Naive thymus-derived CD4-positive, alpha-beta T cell (primary cell): ENCODE results near the gene N4BP2L1. TPM values are rescaled to one million over a fixed set of nuclear protein-coding genes. Genes with fewer than 3 reads are reported as not detected.

ENCODE experiments used
- ATAC-seq: fragments of 150-1000 bp; cut with Tn5 transposase; 2 replicates; pipeline ENCODE4 v1.10.0; 2021; ENCODE audit warnings: mild to moderate bottlenecking, moderate library complexity
- CTCF ChIA-PET: fragments of 350-600 bp; sonication (Branson Sonifier 250); formaldehyde crosslinking; loops from one replicate; lab custom pipeline; 2021; ENCODE audit warnings: antibody characterized with exemption; lab: Charles Lee
- POLR2A ChIA-PET: fragments of 350-600 bp; sonication (Branson Sonifier 250); formaldehyde crosslinking; loops from one replicate; lab custom pipeline; 2021; ENCODE audit warnings: antibody characterized with exemption, inconsistent platforms; lab: Charles Lee
- DNase-seq, 9 donors: peaks; one replicate each; pipeline versions ENCODE4 v3.0.0 to v3.0.0-alpha.2; 2020 to 2022; ENCODE audit warnings: mixed read lengths in 1 of 9
- H3K27ac ChIP-seq: one replicate; pipeline ENCODE4 v1.7.0; 2013; ENCODE audit warnings: mild to moderate bottlenecking, low read depth, low read length, moderate library complexity
- H3K27me3 ChIP-seq, 2 donors: one replicate each; pipeline ENCODE4 v1.7.0; 2013; ENCODE audit warnings: low read length in 2 of 2, mild to moderate bottlenecking in 2 of 2, moderate library complexity in 2 of 2; ENCODE audit not compliant: control insufficient read depth in 2 of 2, insufficient read depth in 2 of 2
- H3K36me3 ChIP-seq, 3 experiments: 1 replicate in 2 of 3; 2 replicates in 1 of 3; pipeline ENCODE4 v1.7.0; 2013; ENCODE audit warnings: low read length in 3 of 3, mild to moderate bottlenecking in 3 of 3, moderate library complexity in 1 of 3; ENCODE audit not compliant: insufficient read depth in 3 of 3, control insufficient read depth in 2 of 3
- H3K4me1 ChIP-seq, 2 donors: one replicate each; pipeline ENCODE4 v1.7.0; 2013; ENCODE audit warnings: low read length in 2 of 2, mild to moderate bottlenecking in 2 of 2, moderate library complexity in 1 of 2; ENCODE audit not compliant: control insufficient read depth in 2 of 2, insufficient read depth in 2 of 2
- H3K4me3 ChIP-seq: 2 replicates; pipeline ENCODE4 v1.7.0; 2013; ENCODE audit warnings: mild to moderate bottlenecking, low read length
- H3K9me3 ChIP-seq, 3 experiments: 1 replicate in 2 of 3; 2 replicates in 1 of 3; pipeline ENCODE4 v1.7.0; 2013; ENCODE audit warnings: low read length in 3 of 3; ENCODE audit not compliant: control insufficient read depth in 2 of 3
- H3K27ac Mint-ChIP-seq, 9 donors: one replicate each; pipeline ENCODE4 v1.8.0; 2020 to 2022; ENCODE audit warnings: mixed read lengths in 9 of 9, mild to moderate bottlenecking in 8 of 9, moderate library complexity in 5 of 9, inconsistent platforms in 2 of 9
- H3K27me3 Mint-ChIP-seq, 5 donors: one replicate each; pipeline ENCODE4 v1.8.0; 2021 to 2022; ENCODE audit warnings: mixed read lengths in 5 of 5, mild to moderate bottlenecking in 1 of 5
- H3K36me3 Mint-ChIP-seq, 5 donors: one replicate each; pipeline ENCODE4 v1.8.0; 2020 to 2022; ENCODE audit warnings: mixed read lengths in 5 of 5, mild to moderate bottlenecking in 3 of 5, inconsistent platforms in 1 of 5
- H3K4me1 Mint-ChIP-seq, 7 donors: one replicate each; pipeline ENCODE4 v1.8.0; 2020 to 2022; ENCODE audit warnings: mixed read lengths in 7 of 7, mild to moderate bottlenecking in 3 of 7, inconsistent platforms in 1 of 7
- H3K4me3 Mint-ChIP-seq, 10 donors: one replicate each; pipeline ENCODE4 v1.8.0; 2020 to 2022; ENCODE audit warnings: mild to moderate bottlenecking in 10 of 10, mixed read lengths in 10 of 10, moderate library complexity in 6 of 10, inconsistent platforms in 2 of 10
- H3K9me3 Mint-ChIP-seq, 11 donors: one replicate each; pipeline ENCODE4 v1.8.0; 2020 to 2022; ENCODE audit warnings: mixed read lengths in 11 of 11, mild to moderate bottlenecking in 4 of 11, inconsistent platforms in 1 of 11, moderate library complexity in 1 of 11
- intact Hi-C, 2 donors: fragments of 100-400 bp; cut with micrococcal nuclease; formaldehyde crosslinking; loops; one replicate each; pipeline ENCODE4 v1.15.1; 2023
- polyA plus RNA-seq, 2 donors: library from polyadenylated mRNA; unstranded; fragments of 300-500 nt; fragmentation: Illumina TruSeq; gene quantifications; one replicate each; pipeline ENCODE4 v1.2.3, GENCODE V29; 2021
- total RNA-seq, 6 experiments: library from RNA in 5 of 6; stranded (reverse) in 5 of 6; gene quantifications; 1 replicate in 5 of 6; 2 replicates in 1 of 6; pipeline ENCODE4 v1.2.3 and lab custom pipeline; 2021 to 2026

Gene N4BP2L1
- total RNA-seq, result 10 to 100 TPM; 30.4 to 58.0 (median 47.1) TPM
- 10 to 100 TPM; 48.3 to 68.8 TPM for polyA plus RNA-seq
- total RNA-seq (lab: John Stamatoyannopoulos, UW), result 26.4 reads per million, percentile 57 among the genes with 10 or more reads in this experiment

DNA sequence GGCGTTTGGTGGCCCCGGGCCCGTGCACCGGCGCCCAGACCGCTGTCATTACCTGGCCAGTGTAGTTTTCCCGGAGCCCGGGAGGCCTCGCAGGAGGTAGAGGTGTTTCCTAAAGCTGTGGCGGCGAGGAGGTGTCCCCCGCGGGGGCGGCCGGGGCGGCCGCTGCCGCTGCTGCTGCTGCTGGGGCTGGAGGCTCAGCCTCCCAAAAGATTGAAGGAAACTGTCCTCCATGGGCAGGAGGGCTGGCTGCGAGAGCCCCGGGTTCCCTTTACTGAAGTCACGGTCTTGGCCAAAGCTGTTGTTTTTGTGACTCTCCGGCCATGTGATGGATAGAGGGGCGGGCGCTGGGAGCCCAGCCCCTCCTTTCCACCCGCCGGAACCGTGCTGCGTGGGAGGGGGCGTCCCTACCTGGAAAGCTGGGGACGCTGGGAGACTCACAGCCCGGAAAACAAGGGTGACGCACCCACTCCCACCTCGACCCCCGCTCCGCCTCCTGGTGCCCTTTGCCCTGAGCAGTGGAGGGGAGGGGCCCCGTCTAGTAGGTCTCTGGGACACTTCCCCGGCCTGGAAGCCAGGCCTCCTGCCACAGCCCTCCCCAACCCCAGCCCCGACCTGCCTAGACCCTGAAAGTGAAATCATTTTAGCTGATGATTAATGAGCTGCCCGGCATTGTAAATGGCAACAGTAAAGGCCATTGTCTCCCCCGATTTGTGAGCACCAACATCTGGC, at the start of gene N4BP2L1:
N4BP2L1 (minus strand) TSS at position 279 of the 729 bp plus-strand sequence; CDS start at position 231, 48 bp downstream.
- intact Hi-C loops, result loop anchor here (1.0 to 10.0 kb wide), 12 partner anchors 15 to 1389 kb away; partner anchors contain the start of genes FRY (in 2 of the 2), N4BP2L2 (in 1 of the 2), PDS5B (in 1 of the 2) and RFC3 (in 1 of the 2)

DNA sequence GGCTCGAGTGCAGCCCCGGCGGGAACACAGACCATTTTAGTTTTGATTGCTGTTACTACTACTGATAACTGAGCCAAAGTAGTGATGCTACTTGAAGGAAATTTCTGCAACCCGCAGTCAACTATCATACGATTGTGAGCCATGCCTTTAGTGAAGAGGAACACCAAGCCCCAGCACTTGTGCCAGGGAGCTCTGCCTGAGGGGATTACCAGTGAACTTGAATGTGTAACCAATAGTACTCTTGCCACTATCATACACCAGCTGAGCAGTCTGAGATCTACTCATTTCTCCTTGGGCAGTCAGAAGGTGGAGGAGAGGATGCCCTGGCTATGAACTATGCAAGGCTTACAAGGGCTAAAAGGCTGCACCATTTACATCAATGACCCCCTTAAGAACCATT, 49.0 kb upstream of the N4BP2L1 start:
- H3K4me1 Mint-ChIP-seq, result peaks cover 0 to 8% (median 0%) of the 10 kb centered on the region in 7 donors
- intact Hi-C loops, result no loop called here
- ATAC-seq (no peak), DNase-seq (no peak)
- ChIA-PET CTCF (no interaction called here), POLR2A (no interaction called here)
- H3K9me3 ChIP-seq, result no peaks in the 10 kb centered on the region
- H3K36me3 ChIP-seq, result no peaks in the 10 kb centered on the region
- no peak overlapping the region for H3K27ac Mint-ChIP-seq
- H3K27me3 Mint-ChIP-seq, result peaks cover 0 to 4% (median 0%) of the 10 kb centered on the region in 5 donors
- no peaks in the 10 kb centered on the region for H3K4me1 ChIP-seq
- no peak overlapping the region for H3K4me3 Mint-ChIP-seq
- no peak overlapping the region for H3K27ac ChIP-seq
- H3K27me3 ChIP-seq, result no peaks in the 10 kb centered on the region
- H3K9me3 Mint-ChIP-seq, result peaks cover 0 to 2% (median 0%) of the 10 kb centered on the region in 11 donors
- H3K4me3 ChIP-seq, result no peak overlapping the region
- H3K36me3 Mint-ChIP-seq, result peaks cover 4 to 32% (median 20%) of the 10 kb centered on the region in 5 donors

More for the DNA sequence above, at the start of gene N4BP2L1:
- peak within 1 kb of the TSS; percentile 90 to 100 (median 94) for H3K4me3 Mint-ChIP-seq
- peaks cover 0 to 11% (median 0%) of the 10 kb centered on the region in 3 experiments for H3K36me3 ChIP-seq
- peaks cover 34 to 50% (median 48%) of the 10 kb centered on the region in 7 donors for H3K4me1 Mint-ChIP-seq
- ATAC-seq, result peak; percentile 81
- POLR2A ChIA-PET, result interaction anchor here (0.9 to 5.5 kb wide), 9 partner anchors 20 to 1116 kb away, joined by 3 to 55 read pairs (median 4); partner anchors contain the start of genes BRCA2, N4BP2L2 and ZAR1L
- H3K4me3 ChIP-seq, result peak within 1 kb of the TSS; percentile 64
- H3K9me3 Mint-ChIP-seq, result peaks cover 0 to 6% (median 0%) of the 10 kb centered on the region in 11 donors
- CTCF ChIA-PET, result interaction anchor here (0.5 to 1.3 kb wide), 2 partner anchors 20 to 213 kb away, joined by 3 to 4 read pairs; no protein-coding TSS in a partner anchor
- DNase-seq, result peak; percentile 60 to 91 (median 78)
- peak within 1 kb of the TSS; percentile 95 to 99 (median 97) for H3K27ac Mint-ChIP-seq
- no peaks in the 10 kb centered on the region for H3K9me3 ChIP-seq
- peaks cover 0 to 26% (median 13%) of the 10 kb centered on the region in 5 donors for H3K36me3 Mint-ChIP-seq
- peak within 1 kb of the TSS; percentile 98 for H3K27ac ChIP-seq
- H3K27me3 Mint-ChIP-seq, result no peaks in the 10 kb centered on the region
- no peaks in the 10 kb centered on the region for H3K27me3 ChIP-seq
- H3K4me1 ChIP-seq, result peaks cover 19 to 20% of the 10 kb centered on the region in 2 donors

DNA sequence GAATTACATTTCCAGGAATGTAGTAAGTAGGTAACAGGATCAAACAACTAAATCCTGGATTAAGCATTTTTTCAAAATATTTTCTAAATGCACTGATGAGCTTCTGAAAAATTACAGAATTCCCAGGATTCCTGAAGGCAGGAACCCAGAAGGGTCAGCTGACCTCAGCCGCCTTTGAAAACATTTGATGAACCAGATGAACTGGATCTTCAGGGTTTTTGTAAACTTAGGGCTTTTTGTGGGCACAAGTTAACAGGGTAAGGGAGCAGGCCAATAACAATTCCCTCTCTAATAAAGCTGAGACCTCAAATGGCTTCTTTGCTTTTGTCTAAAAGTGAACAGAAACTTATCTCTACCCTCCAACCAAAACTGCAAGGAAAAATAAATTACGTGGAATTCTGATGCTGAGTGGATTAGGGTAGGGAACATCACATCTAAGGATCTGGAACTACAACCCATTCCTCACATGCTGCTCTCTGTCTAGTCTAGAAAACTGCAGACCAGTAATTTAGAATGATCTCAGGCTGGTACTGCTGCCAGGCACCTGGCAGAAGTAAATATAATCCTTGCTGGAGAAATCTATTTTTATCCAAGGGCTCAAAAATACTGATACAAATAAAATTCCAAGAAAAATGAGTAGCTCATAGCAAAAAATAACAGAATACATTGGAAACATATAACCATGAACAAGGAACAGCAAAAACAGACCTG, 48.2 kb upstream of the N4BP2L1 start:
- Histone ChIP-seq H3K4me1 (no peaks in the 10 kb centered on the region), H3K4me3 (no peak overlapping the region)
- POLR2A ChIA-PET, result interaction anchor here (0.6 kb wide), 1 partner anchor 189 kb away, joined by 3 read pairs; no protein-coding TSS in a partner anchor

DNA sequence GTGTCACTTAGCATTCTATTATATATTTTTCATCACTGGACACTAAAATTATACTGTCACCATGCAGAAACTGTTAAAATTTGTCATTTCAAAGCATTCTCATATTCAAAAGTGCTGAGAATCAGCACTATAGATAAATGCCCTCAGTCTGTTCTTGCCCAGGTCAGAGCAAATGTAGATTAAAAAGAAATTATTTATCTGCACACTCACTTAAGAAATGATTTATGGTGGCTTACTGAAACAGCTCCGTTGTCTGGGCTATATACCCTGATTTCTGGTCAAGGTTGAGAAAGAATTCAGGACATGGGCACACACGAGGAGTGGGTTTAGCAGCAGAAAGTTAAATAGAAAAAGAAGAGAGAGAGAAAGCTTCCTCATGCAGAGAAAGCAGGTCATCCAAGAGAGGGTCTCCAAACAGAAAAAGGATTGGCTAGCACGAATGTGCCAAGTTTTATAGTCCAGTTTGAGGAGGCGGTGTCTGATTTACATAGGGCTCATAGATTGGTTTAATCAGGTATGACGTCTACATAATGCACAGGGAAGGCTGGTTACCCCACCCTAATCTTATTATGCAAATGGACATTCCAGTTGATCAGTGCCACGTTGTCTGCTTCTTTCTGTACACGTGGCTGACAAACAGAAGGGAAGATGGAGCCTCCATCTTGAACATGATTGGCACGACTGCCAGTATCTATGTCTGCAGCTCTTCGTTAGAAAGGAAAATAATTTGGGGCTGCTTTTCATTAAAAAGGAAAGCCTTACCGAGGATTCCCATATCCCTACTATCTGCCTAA, 47.3 kb upstream of the N4BP2L1 start:
- Histone ChIP-seq H3K9me3 (no peaks in the 10 kb centered on the region), H3K36me3 (no peaks in the 10 kb centered on the region), H3K4me3 (no peak overlapping the region), H3K27me3 (no peaks in the 10 kb centered on the region), H3K27ac (no peak overlapping the region), H3K4me1 (no peaks in the 10 kb centered on the region)
- Mint-ChIP-seq H3K27ac (no peak overlapping the region), H3K9me3 (peaks cover 0 to 2% (median 0%) of the 10 kb centered on the region in 11 donors), H3K4me1 (peaks cover 0 to 17% (median 0%) of the 10 kb centered on the region in 7 donors), H3K36me3 (peaks cover 4 to 32% (median 20%) of the 10 kb centered on the region in 5 donors), H3K27me3 (peaks cover 0 to 4% (median 0%) of the 10 kb centered on the region in 5 donors), H3K4me3 (no peak overlapping the region)
- POLR2A ChIA-PET, result no interaction called here
- CTCF ChIA-PET, result no interaction called here
- DNase-seq (no peak), ATAC-seq (no peak)
- intact Hi-C loops, result no loop called here

More for the DNA sequence above, 48.2 kb upstream of the N4BP2L1 start:
- Histone ChIP-seq H3K27me3 (no peaks in the 10 kb centered on the region), H3K27ac (no peak overlapping the region), H3K9me3 (no peaks in the 10 kb centered on the region), H3K36me3 (no peaks in the 10 kb centered on the region)
- H3K36me3 Mint-ChIP-seq, result peaks cover 4 to 32% (median 20%) of the 10 kb centered on the region in 5 donors
- CTCF ChIA-PET, result no interaction called here
- H3K27ac Mint-ChIP-seq, result no peak overlapping the region
- H3K4me1 Mint-ChIP-seq, result peaks cover 0 to 16% (median 0%) of the 10 kb centered on the region in 7 donors
- H3K9me3 Mint-ChIP-seq, result peaks cover 0 to 2% (median 0%) of the 10 kb centered on the region in 11 donors
- intact Hi-C loops, result no loop called here
- H3K4me3 Mint-ChIP-seq, result no peak overlapping the region
- no peak for DNase-seq
- peaks cover 0 to 4% (median 0%) of the 10 kb centered on the region in 5 donors for H3K27me3 Mint-ChIP-seq
- no peak for ATAC-seq

DNA sequence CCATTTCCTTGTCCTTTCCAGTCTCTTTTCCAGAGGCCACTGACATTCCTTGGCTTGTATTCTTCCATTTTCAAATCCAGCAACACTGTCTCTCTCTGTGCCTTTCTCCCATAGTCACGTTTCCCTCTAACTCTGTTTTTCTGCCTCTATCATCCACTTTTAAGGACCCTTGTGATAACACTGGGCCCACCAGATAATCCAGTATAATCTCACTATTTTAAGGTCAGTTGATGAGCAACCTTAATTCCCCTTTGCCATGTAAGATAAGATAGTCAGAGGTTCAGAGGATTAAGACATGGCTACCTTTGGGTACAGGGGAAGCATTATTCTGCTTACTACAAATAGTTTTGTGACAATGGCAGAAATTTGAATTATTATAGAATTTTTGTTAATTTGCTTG, 45.7 kb upstream of the N4BP2L1 start:
- Histone ChIP-seq H3K36me3 (no peaks in the 10 kb centered on the region), H3K4me3 (no peak overlapping the region), H3K9me3 (no peaks in the 10 kb centered on the region), H3K4me1 (no peaks in the 10 kb centered on the region), H3K27me3 (no peaks in the 10 kb centered on the region), H3K27ac (no peak overlapping the region)
- ChIA-PET CTCF (no interaction called here), POLR2A (no interaction called here)
- H3K4me3 Mint-ChIP-seq, result no peak overlapping the region
- H3K9me3 Mint-ChIP-seq, result peaks cover 0 to 2% (median 0%) of the 10 kb centered on the region in 11 donors
- no peak overlapping the region for H3K27ac Mint-ChIP-seq
- DNase-seq, result no peak
- peaks cover 0 to 17% (median 0%) of the 10 kb centered on the region in 7 donors for H3K4me1 Mint-ChIP-seq
- ATAC-seq, result no peak
- intact Hi-C loops, result no loop called here
- H3K27me3 Mint-ChIP-seq, result no peaks in the 10 kb centered on the region
- H3K36me3 Mint-ChIP-seq, result peaks cover 4 to 33% (median 19%) of the 10 kb centered on the region in 5 donors

DNA sequence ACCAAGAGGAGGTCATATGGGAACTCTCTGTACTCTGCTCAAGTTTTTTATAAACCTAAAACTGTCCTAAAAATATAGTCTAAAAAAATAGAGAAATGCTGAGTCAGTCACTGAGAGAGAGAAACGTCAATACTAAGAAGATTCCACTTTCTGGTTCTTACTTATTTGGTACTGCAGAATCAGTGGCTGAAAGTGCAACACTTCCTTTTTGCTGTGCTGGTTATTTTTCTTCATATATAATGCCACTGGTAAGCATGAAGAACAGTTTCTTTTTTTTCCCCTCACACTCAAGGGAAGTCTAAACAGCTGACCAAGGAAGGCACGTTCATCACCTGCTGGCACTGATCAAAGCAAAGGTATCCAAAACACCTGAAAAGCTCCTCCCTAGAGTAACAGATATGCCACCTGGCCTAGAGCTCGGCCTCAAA, 44.3 kb upstream of the N4BP2L1 start:
- no peaks in the 10 kb centered on the region for H3K27me3 Mint-ChIP-seq
- Histone ChIP-seq H3K4me1 (no peaks in the 10 kb centered on the region), H3K4me3 (no peak overlapping the region), H3K27ac (no peak overlapping the region), H3K27me3 (no peaks in the 10 kb centered on the region), H3K36me3 (no peaks in the 10 kb centered on the region), H3K9me3 (no peaks in the 10 kb centered on the region)
- H3K4me1 Mint-ChIP-seq, result peaks cover 0 to 17% (median 0%) of the 10 kb centered on the region in 7 donors
- ATAC-seq (no peak), DNase-seq (no peak)
- intact Hi-C loops, result no loop called here
- CTCF ChIA-PET, result no interaction called here
- POLR2A ChIA-PET, result no interaction called here
- H3K9me3 Mint-ChIP-seq, result peaks cover 0 to 2% (median 0%) of the 10 kb centered on the region in 11 donors
- H3K4me3 Mint-ChIP-seq, result no peak overlapping the region
- H3K27ac Mint-ChIP-seq, result peak overlapping the region in 2 of 9 donors; percentile 41 to 64
- peaks cover 2 to 24% (median 7%) of the 10 kb centered on the region in 5 donors for H3K36me3 Mint-ChIP-seq
